Activated naive CD4-positive, alpha-beta T cell treated with Interleukin-2 at 50 U/mL for 16 hours (primary cell): ENCODE measurements around the gene GTF3C4.
A peak's percentile ranks its signal among the peaks of the same experiment; 100 is the strongest.

ENCODE experiments used
- DNase-seq: peaks from one replicate; pipeline ENCODE4 v3.0.0-alpha.2; 2020

Gene GTF3C4

GRCh38 chr9:132648685-132649084, 21.6 kb upstream of the GTF3C4 start:
- DNase-seq: no peak

- no peak for DNase-seq
Measured at GRCh38 chr9:132651259-132651658, 19.0 kb upstream of the GTF3C4 start.

- DNase-seq: no peak
Measured at GRCh38 chr9:132656299-132656698, 14.0 kb upstream of the GTF3C4 start.

- DNase-seq: no peak
Measured at GRCh38 chr9:132662152-132662945, 7.9 kb upstream of the GTF3C4 start.

GRCh38 chr9:132663117-132663516, 7.1 kb upstream of the GTF3C4 start:
- no peak for DNase-seq

GRCh38 chr9:132663851-132664250, 6.4 kb upstream of the GTF3C4 start:
- no peak for DNase-seq

- no peak for DNase-seq
Measured at GRCh38 chr9:132669319-132669697, 956 bp upstream of the GTF3C4 start.

GRCh38 chr9:132669698-132670456, 387 bp upstream of the GTF3C4 start, which contains the start of gene DDX31:
DDX31 (minus strand) TSS chr9:132669983; CDS start chr9:132669934, 49 bp downstream.
- peak; percentile 90 for DNase-seq

GRCh38 chr9:132671620-132672412, 1.6 kb downstream of the GTF3C4 start:
- DNase-seq: no peak

- no peak for DNase-seq
Measured at GRCh38 chr9:132672413-132672690, 2.1 kb downstream of the GTF3C4 start.

GRCh38 chr9:132673355-132673754, 3.1 kb downstream of the GTF3C4 start:
- no peak for DNase-seq

- no peak for DNase-seq
Measured at GRCh38 chr9:132674485-132674884, 4.2 kb downstream of the GTF3C4 start.

GRCh38 chr9:132677976-132678375, 7.7 kb downstream of the GTF3C4 start:
- no peak for DNase-seq

GRCh38 chr9:132679946-132680625, 9.8 kb downstream of the GTF3C4 start:
- no peak for DNase-seq

GRCh38 chr9:132681561-132681960, 11.3 kb downstream of the GTF3C4 start:
- no peak for DNase-seq

- no peak for DNase-seq
Measured at GRCh38 chr9:132683873-132684272, 13.6 kb downstream of the GTF3C4 start.

- DNase-seq: no peak
Measured at GRCh38 chr9:132690696-132691095, 20.4 kb downstream of the GTF3C4 start.

GRCh38 chr9:132694144-132694543, 23.9 kb downstream of the GTF3C4 start:
- no peak for DNase-seq

GRCh38 chr9:132697230-132697629, 27.0 kb downstream of the GTF3C4 start:
- DNase-seq: no peak

- no peak for DNase-seq
Measured at GRCh38 chr9:132698989-132699388, 28.7 kb downstream of the GTF3C4 start.

- no peak for DNase-seq
Measured at GRCh38 chr9:132699956-132700355, 29.7 kb downstream of the GTF3C4 start.

- DNase-seq: no peak
Measured at GRCh38 chr9:132702254-132702653, 32.0 kb downstream of the GTF3C4 start.

- no peak for DNase-seq
Measured at GRCh38 chr9:132703336-132703735, 33.1 kb downstream of the GTF3C4 start.
